OCI-LY7 (cell line): ENCODE measurements around the gene SOX2. TPM values are rescaled to one million over a fixed set of nuclear protein-coding genes. Genes with fewer than 3 reads are reported as not detected.

Source experiments
- BruUV-seq: library from RNA; stranded (reverse); fragments of 400-500 nt; replicated peaks from 2 replicates; lab custom pipeline; 2021; lab: Mats Ljungman, UMichigan
- CTCF ChIA-PET: fragments of 300-600 bp; sonication (Branson Sonifier 250); formaldehyde crosslinking; loops from one replicate; lab custom pipeline; 2022; ENCODE audit warnings: antibody characterized with exemption; ENCODE audit not compliant: unreplicated experiment; lab: Charles Lee
- POLR2A ChIA-PET: fragments of 300-600 bp; sonication (Branson Sonifier 250); formaldehyde crosslinking; loops from one replicate; lab custom pipeline; 2022; ENCODE audit warnings: antibody characterized with exemption; lab: Charles Lee
- DNase-seq: peaks from one replicate; pipeline ENCODE4 v3.0.0-alpha.2; 2015; ENCODE audit warnings: low spot score
- H2AFZ ChIP-seq: fragments of 200-600 bp; sonication (generic), shearing (Covaris generic); 2 replicates; pipeline ENCODE4 v1.6.1; 2014; ENCODE audit warnings: mild to moderate bottlenecking, antibody characterized with exemption, low read length, moderate library complexity
- H3K27ac ChIP-seq: fragments of 200-600 bp; sonication (generic); 2 replicates; pipeline ENCODE4 v1.5.1; 2014; ENCODE audit warnings: mixed run types, low read depth, mild to moderate bottlenecking, moderate library complexity, low read length, inconsistent platforms; ENCODE audit not compliant: poor library complexity, severe bottlenecking
- H3K36me3 ChIP-seq: fragments of 200-600 bp; sonication (generic); 2 replicates; pipeline ENCODE4 v1.6.1; 2014; ENCODE audit warnings: mild to moderate bottlenecking, antibody characterized with exemption, low read length, moderate library complexity, mixed read lengths; ENCODE audit not compliant: insufficient read depth
- H3K4me1 ChIP-seq: fragments of 200-600 bp; sonication (generic); 2 replicates; pipeline ENCODE4 v1.5.1; 2014; ENCODE audit warnings: mild to moderate bottlenecking, low read length; ENCODE audit not compliant: insufficient read depth, poor library complexity, severe bottlenecking
- H3K4me2 ChIP-seq: fragments of 200-600 bp; sonication (generic); 2 replicates; pipeline ENCODE4 v1.6.1; 2014; ENCODE audit warnings: mild to moderate bottlenecking, low read length
- H3K4me3 ChIP-seq: fragments of 200-600 bp; sonication (generic); 2 replicates; pipeline ENCODE4 v1.5.1; 2014; ENCODE audit warnings: mild to moderate bottlenecking, low read depth, low read length; ENCODE audit not compliant: poor library complexity, severe bottlenecking
- H3K79me2 ChIP-seq: fragments of 200-600 bp; sonication (generic); 2 replicates; pipeline ENCODE4 v1.6.1; 2016; ENCODE audit warnings: low read depth, mild to moderate bottlenecking, low read length, moderate library complexity, mixed read lengths; ENCODE audit not compliant: insufficient read depth
- H3K9me2 ChIP-seq: fragments of 200-600 bp; sonication (generic); 2 replicates; pipeline ENCODE4 v1.6.1; 2016; ENCODE audit warnings: mild to moderate bottlenecking, low read length, mixed read lengths; ENCODE audit not compliant: insufficient read depth
- H3K9me3 ChIP-seq: fragments of 200-600 bp; sonication (generic); 2 replicates; pipeline ENCODE4 v1.6.1; 2014; ENCODE audit warnings: mild to moderate bottlenecking, mixed run types, low read length, mixed read lengths
- H4K20me1 ChIP-seq: fragments of 200-600 bp; sonication (generic); 2 replicates; pipeline ENCODE4 v1.6.1; 2014; ENCODE audit warnings: mild to moderate bottlenecking, antibody characterized with exemption, low read length, moderate library complexity, mixed read lengths; ENCODE audit not compliant: insufficient read depth
- EZH2phosphoT487 ChIP-seq: fragments of 200-600 bp; sonication (generic); IDR thresholded peaks from 2 replicates; pipeline ENCODE4 v1.6.1; 2018; ENCODE audit warnings: low read depth, borderline replicate concordance, mild to moderate bottlenecking, mixed run types, antibody characterized with exemption, low read length, moderate library complexity, mixed read lengths
- intact Hi-C: fragments of 100-400 bp; cut with micrococcal nuclease; formaldehyde crosslinking; loops from one replicate; pipeline ENCODE4 v1.10.0; 2022; ENCODE audit not compliant: unreplicated experiment
- total RNA-seq, 2 experiments: library from RNA; depleted of rRNA in 1 of 2; stranded (reverse); fragments of >200 nt in 1 of 2; shearing (Covaris generic) in 1 of 2; gene quantifications; 2 replicates each; pipeline ENCODE4 v1.2.3, GENCODE V29; 2014 to 2022
- TF ChIP-seq, protein P1 (sequence below): fragments of 200-600 bp; sonication (generic); conservative IDR thresholded peaks from 2 replicates; pipeline ENCODE4 v1.5.1; 2014; ENCODE audit warnings: mild to moderate bottlenecking, antibody characterized with exemption, low read length, moderate library complexity, mixed read lengths

SOX2 gene
- total RNA-seq, 2 experiments from 2014 or later, result 11.3 to 33.5 TPM

GRCh38 chr3:181713676-181714612 lies 2.2 kb downstream of the SOX2 start:
- POLR2A ChIA-PET, result interaction anchor here (0.7 to 1.2 kb wide), 7 partner anchors 11 to 997 kb away, joined by 3 to 5 read pairs (median 3); no protein-coding TSS in a partner anchor

GRCh38 chr3:181715571-181716340 lies 4.0 kb downstream of the SOX2 start:
- Histone ChIP-seq H3K27ac (peak overlapping the region; percentile 84), H2AFZ (peak overlapping the region; percentile 62; the same call in 1 of the 2 replicates), H3K79me2 (peaks cover 70% of the 10 kb centered on the region), H4K20me1 (no peaks in the 10 kb centered on the region), H3K9me2 (no peaks in the 10 kb centered on the region), H3K36me3 (no peaks in the 10 kb centered on the region), H3K4me2 (peak overlapping the region; percentile 94), H3K4me1 (peaks cover 40% of the 10 kb centered on the region), H3K4me3 (peak overlapping the region; percentile 91), H3K9me3 (no peaks in the 10 kb centered on the region)
- intact Hi-C loops, result loop anchor here (10.0 kb wide), 2 partner anchors 89 to 179 kb away; no protein-coding TSS in a partner anchor
- peak; percentile 41 for DNase-seq
- ChIA-PET CTCF (no interaction called here), POLR2A (interaction anchor here (0.5 to 0.7 kb wide), 2 partner anchors 199 to 294 kb away, joined by 3 read pairs; no protein-coding TSS in a partner anchor)
- no peak for TF ChIP-seq EZH2phosphoT487
- TF ChIP-seq, protein P1, sequence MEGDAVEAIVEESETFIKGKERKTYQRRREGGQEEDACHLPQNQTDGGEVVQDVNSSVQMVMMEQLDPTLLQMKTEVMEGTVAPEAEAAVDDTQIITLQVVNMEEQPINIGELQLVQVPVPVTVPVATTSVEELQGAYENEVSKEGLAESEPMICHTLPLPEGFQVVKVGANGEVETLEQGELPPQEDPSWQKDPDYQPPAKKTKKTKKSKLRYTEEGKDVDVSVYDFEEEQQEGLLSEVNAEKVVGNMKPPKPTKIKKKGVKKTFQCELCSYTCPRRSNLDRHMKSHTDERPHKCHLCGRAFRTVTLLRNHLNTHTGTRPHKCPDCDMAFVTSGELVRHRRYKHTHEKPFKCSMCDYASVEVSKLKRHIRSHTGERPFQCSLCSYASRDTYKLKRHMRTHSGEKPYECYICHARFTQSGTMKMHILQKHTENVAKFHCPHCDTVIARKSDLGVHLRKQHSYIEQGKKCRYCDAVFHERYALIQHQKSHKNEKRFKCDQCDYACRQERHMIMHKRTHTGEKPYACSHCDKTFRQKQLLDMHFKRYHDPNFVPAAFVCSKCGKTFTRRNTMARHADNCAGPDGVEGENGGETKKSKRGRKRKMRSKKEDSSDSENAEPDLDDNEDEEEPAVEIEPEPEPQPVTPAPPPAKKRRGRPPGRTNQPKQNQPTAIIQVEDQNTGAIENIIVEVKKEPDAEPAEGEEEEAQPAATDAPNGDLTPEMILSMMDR, result no peak
- no TSS peak for BruUV-seq

More at GRCh38 chr3:181713676-181714612, 2.2 kb downstream of the SOX2 start:
- Histone ChIP-seq H3K4me1 (peaks cover 48% of the 10 kb centered on the region), H3K9me2 (no peaks in the 10 kb centered on the region), H3K79me2 (peaks cover 66% of the 10 kb centered on the region), H3K36me3 (no peaks in the 10 kb centered on the region), H3K27ac (peak overlapping the region; percentile 84), H3K4me2 (peak overlapping the region; percentile 94), H3K4me3 (peak overlapping the region; percentile 91), H4K20me1 (no peaks in the 10 kb centered on the region), H2AFZ (peak overlapping the region; percentile 43; the same call in 1 of the 2 replicates), H3K9me3 (no peaks in the 10 kb centered on the region)
- DNase-seq, result no peak
- BruUV-seq, result TSS peak; percentile 82
- TF ChIP-seq EZH2phosphoT487, result no peak
- TF ChIP-seq, protein P1, result no peak
- intact Hi-C loops, result loop anchor here (5.0 to 10.0 kb wide), 5 partner anchors 91 to 698 kb away; no protein-coding TSS in a partner anchor
- CTCF ChIA-PET, result interaction anchor here (0.6 kb wide), 1 partner anchor 12 kb away, joined by 3 read pairs; no protein-coding TSS in a partner anchor
